Fibroblast of lung (primary cell): ENCODE data around the gene CPE. TPM values are rescaled to one million over a fixed set of nuclear protein-coding genes. Genes with fewer than 3 reads are reported as not detected.

ENCODE experiments used
- DNase-seq, 2 donors: peaks; one replicate each; pipeline versions ENCODE4 v3.0.0 to v3.0.0-alpha.2; 2010; ENCODE audit warnings: low read depth in 2 of 2
- H2AFZ ChIP-seq: 2 replicates; pipeline ENCODE4 v1.5.1; 2012; ENCODE audit warnings: low read length, control low read depth, inconsistent platforms
- H3K27ac ChIP-seq: 2 replicates; pipeline ENCODE4 v1.5.1; 2011; ENCODE audit warnings: low read length, control low read depth; ENCODE audit not compliant: insufficient read depth
- H3K27me3 ChIP-seq: 2 replicates; pipeline ENCODE4 v1.5.1; 2011; ENCODE audit warnings: mild to moderate bottlenecking, low read length; ENCODE audit not compliant: control insufficient read depth, insufficient read depth
- H3K36me3 ChIP-seq: 2 replicates; pipeline ENCODE4 v1.5.1; 2011; ENCODE audit warnings: low read length; ENCODE audit not compliant: control insufficient read depth, insufficient read depth
- H3K4me1 ChIP-seq: 2 replicates; pipeline ENCODE4 v1.5.1; 2011; ENCODE audit warnings: low read length; ENCODE audit not compliant: control insufficient read depth, insufficient read depth; ENCODE audit errors: extremely low read depth
- H3K4me2 ChIP-seq: 2 replicates; pipeline ENCODE4 v1.5.1; 2011; ENCODE audit warnings: low read length, control low read depth; ENCODE audit not compliant: insufficient read depth; ENCODE audit errors: extremely low read depth
- H3K4me3 ChIP-seq, 4 experiments: fragments of 200-600 bp in 1 of 4; sonication (generic) in 1 of 4; replicated peaks in 1 of 4; 2 replicates each; pipeline ENCODE4 v1.5.1; 2011 to 2016; ENCODE audit warnings: low read length in 4 of 4, low read depth in 3 of 4, mild to moderate bottlenecking in 3 of 4, control low read depth in 2 of 4, inconsistent platforms in 1 of 4, mixed read lengths in 1 of 4; ENCODE audit not compliant: insufficient read depth in 1 of 4; ENCODE audit errors: control extremely low read depth in 1 of 4
- H3K79me2 ChIP-seq: 2 replicates; pipeline ENCODE4 v1.5.1; 2012; ENCODE audit warnings: mild to moderate bottlenecking, low read length, inconsistent platforms; ENCODE audit not compliant: control insufficient read depth, insufficient read depth
- H3K9ac ChIP-seq: 2 replicates; pipeline ENCODE4 v1.5.1; 2011; ENCODE audit warnings: mild to moderate bottlenecking, low read length, control low read depth; ENCODE audit not compliant: insufficient read depth
- H3K9me3 ChIP-seq: 2 replicates; pipeline ENCODE4 v1.5.1; 2012; ENCODE audit warnings: low read depth, low read length; ENCODE audit not compliant: control insufficient read depth, insufficient read depth
- H4K20me1 ChIP-seq: 2 replicates; pipeline ENCODE4 v1.5.1; 2011; ENCODE audit warnings: low read length; ENCODE audit not compliant: control insufficient read depth, insufficient read depth; ENCODE audit errors: extremely low read depth
- EZH2 ChIP-seq: IDR thresholded peaks from 2 replicates; pipeline ENCODE4 v1.5.1; 2012; ENCODE audit warnings: low read length, control low read depth, mild to moderate bottlenecking; ENCODE audit errors: missing control alignments
- polyA plus RNA-seq, 2 donors: library from polyadenylated mRNA; depleted of rRNA in 1 of 2; stranded (reverse) in 1 of 2; unstranded in 1 of 2; fragments of >200 nt; gene quantifications; 2 replicates each; pipeline ENCODE4 v1.2.1, GENCODE V29; 2011 to 2012; ENCODE audit warnings: missing spikeins in 1 of 2
- total RNA-seq: library from RNA; depleted of rRNA; stranded (reverse); fragments of >200 nt; gene quantifications from 2 replicates; pipeline ENCODE4 v1.2.1, GENCODE V29; 2014
- TF ChIP-seq, protein P1 (sequence below), 2 donors: IDR thresholded peaks in 1 of 2; conservative IDR thresholded peaks in 1 of 2; 1 replicate in 1 of 2; 2 replicates in 1 of 2; pipeline ENCODE4 v1.5.1; 2011 to 2012; ENCODE audit warnings: low read length in 2 of 2, control low read depth in 1 of 2, inconsistent platforms in 1 of 2, low read depth in 1 of 2, mild to moderate bottlenecking in 1 of 2

The CPE gene
- total and polyA plus RNA-seq, 2 donors (not counting 1 experiment from before 2014, with no cell fraction given): 20.2 to 51.7 TPM

DNA sequence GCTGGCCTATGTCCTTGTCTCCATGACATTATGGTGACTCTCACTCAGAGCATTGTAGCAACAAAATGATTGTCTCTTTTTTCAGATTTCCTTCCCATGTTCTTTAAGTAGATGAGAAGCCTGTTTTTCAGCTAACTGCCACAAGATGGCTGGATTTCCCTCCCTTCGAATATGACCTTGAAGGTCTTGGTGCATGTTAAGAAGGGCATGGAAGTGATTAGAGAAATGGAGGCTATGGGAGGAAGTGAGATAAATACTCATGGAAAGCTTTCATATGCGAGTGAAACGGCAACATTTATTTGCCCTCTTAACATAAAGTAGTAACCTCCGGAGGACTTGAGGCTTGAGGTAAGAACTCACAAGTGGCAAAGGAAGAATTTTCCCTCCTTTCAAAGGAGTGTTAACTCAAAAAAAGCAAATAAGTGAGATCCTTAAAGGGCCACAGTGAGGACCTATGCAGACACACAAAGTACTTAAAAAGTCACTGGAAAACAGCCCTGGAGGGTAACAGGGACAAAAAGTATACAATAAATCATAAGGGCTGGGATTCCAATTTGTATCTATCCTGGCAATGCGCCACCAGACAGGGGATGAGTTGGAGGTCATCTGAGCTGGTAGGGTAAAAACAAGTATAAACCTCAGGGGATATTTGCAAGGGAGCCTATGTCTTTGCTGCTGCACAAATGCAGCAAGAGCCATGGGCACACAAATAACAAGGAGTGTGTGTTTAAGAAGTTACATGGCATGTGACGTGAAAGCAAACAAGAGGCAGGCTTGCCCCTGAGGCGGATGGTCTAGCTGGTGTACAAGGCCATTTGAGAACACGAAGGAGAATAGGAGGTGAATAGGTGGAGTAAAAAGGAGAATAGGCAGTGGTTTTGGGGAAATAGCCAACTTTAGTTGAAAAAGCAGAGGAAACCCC lies 96.2 kb downstream of the CPE start:
- no peak overlapping the region for H2AFZ ChIP-seq
- no peak overlapping the region for H3K4me3 ChIP-seq
- no peaks in the 10 kb centered on the region for H3K9me3 ChIP-seq
- no peaks in the 10 kb centered on the region for H3K4me1 ChIP-seq
- no peaks in the 10 kb centered on the region for H3K79me2 ChIP-seq
- H4K20me1 ChIP-seq: no peaks in the 10 kb centered on the region
- no peak overlapping the region for H3K27ac ChIP-seq
- TF ChIP-seq, protein P1, sequence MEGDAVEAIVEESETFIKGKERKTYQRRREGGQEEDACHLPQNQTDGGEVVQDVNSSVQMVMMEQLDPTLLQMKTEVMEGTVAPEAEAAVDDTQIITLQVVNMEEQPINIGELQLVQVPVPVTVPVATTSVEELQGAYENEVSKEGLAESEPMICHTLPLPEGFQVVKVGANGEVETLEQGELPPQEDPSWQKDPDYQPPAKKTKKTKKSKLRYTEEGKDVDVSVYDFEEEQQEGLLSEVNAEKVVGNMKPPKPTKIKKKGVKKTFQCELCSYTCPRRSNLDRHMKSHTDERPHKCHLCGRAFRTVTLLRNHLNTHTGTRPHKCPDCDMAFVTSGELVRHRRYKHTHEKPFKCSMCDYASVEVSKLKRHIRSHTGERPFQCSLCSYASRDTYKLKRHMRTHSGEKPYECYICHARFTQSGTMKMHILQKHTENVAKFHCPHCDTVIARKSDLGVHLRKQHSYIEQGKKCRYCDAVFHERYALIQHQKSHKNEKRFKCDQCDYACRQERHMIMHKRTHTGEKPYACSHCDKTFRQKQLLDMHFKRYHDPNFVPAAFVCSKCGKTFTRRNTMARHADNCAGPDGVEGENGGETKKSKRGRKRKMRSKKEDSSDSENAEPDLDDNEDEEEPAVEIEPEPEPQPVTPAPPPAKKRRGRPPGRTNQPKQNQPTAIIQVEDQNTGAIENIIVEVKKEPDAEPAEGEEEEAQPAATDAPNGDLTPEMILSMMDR (conservative IDR thresholded peaks at IDR 0.05 in 1 of 2, IDR thresholded peaks at IDR 0.05 in 1 of 2; ENCODE audit: low read depth in 1 of 2, low read length in 2 of 2): no peak
- TF ChIP-seq EZH2: no peak
- no peak overlapping the region for H3K4me2 ChIP-seq
- no peaks in the 10 kb centered on the region for H3K36me3 ChIP-seq
- no peak overlapping the region for H3K9ac ChIP-seq
- no peaks in the 10 kb centered on the region for H3K27me3 ChIP-seq
- DNase-seq: no peak

DNA sequence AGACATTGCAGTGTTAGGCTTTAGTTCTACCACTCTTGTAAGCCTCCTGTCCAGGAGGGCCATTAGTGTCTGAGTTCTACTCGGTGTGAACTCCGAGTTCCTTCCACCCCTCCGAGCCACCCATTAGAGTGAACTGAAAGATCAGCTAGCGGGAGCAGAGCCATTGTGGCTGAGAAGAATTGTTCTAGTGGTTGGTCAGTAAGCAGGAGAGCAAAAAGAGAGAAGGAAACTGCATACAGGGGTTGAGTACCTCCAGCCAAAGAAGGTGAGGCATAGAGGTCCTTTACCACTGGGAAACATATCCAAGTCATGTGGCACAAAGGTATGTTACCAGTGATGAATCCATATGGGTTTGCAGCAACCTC lies 96.9 kb downstream of the CPE start:
- no peaks in the 10 kb centered on the region for H4K20me1 ChIP-seq
- H3K9me3 ChIP-seq: no peaks in the 10 kb centered on the region
- no peaks in the 10 kb centered on the region for H3K79me2 ChIP-seq
- no peak overlapping the region for H3K27ac ChIP-seq
- no peak overlapping the region for H3K9ac ChIP-seq
- no peaks in the 10 kb centered on the region for H3K27me3 ChIP-seq
- H3K4me2 ChIP-seq: no peak overlapping the region
- TF ChIP-seq EZH2: no peak
- TF ChIP-seq, protein P1 (conservative IDR thresholded peaks at IDR 0.05 in 1 of 2, IDR thresholded peaks at IDR 0.05 in 1 of 2; ENCODE audit: low read depth in 1 of 2, low read length in 2 of 2): no peak
- no peaks in the 10 kb centered on the region for H3K4me1 ChIP-seq
- no peak overlapping the region for H2AFZ ChIP-seq
- no peak for DNase-seq
- no peaks in the 10 kb centered on the region for H3K36me3 ChIP-seq
- H3K4me3 ChIP-seq: no peak overlapping the region

- Histone ChIP-seq H3K4me2 (no peak overlapping the region), H3K4me3 (no peak overlapping the region), H3K36me3 (no peaks in the 10 kb centered on the region), H3K9ac (no peak overlapping the region), H3K79me2 (no peaks in the 10 kb centered on the region), H3K4me1 (no peaks in the 10 kb centered on the region), H2AFZ (no peak overlapping the region), H4K20me1 (no peaks in the 10 kb centered on the region), H3K9me3 (no peaks in the 10 kb centered on the region), H3K27ac (no peak overlapping the region), H3K27me3 (no peaks in the 10 kb centered on the region)
- TF ChIP-seq EZH2: no peak
- TF ChIP-seq, protein P1 (conservative IDR thresholded peaks at IDR 0.05 in 1 of 2, IDR thresholded peaks at IDR 0.05 in 1 of 2; ENCODE audit: low read depth in 1 of 2, low read length in 2 of 2): no peak
- DNase-seq: peak in 1 of 2 donors; percentile 83
Measured at GRCh38 chr4:165476214-165477098, 97.6 kb downstream of the CPE start.
